ENCODE measurements around the gene MEA1.

GRCh38 chr6:43045371-43045930 is 31.7 kb upstream of the MEA1 start:
- no peak for TF ChIP-seq CTCF (IDR thresholded peaks at IDR 0.05; ENCODE audit: insufficient read depth, low read depth, low read length)
- TF ChIP-seq EZH2 (IDR thresholded peaks at IDR 0.05; ENCODE audit: insufficient read depth, low read length) = no peak

Data from astrocyte (in vitro differentiated cells and primary cell).